GM19099 (cell line): ENCODE results near the gene DOCK4.

Source experiments
- POLR2A ChIP-seq: IDR thresholded peaks from 3 replicates; pipeline ENCODE4 v1.6.1; 2011; ENCODE audit warnings: low read depth; ENCODE audit not compliant: insufficient read length; ENCODE audit errors: extremely low read depth

Gene DOCK4

DNA sequence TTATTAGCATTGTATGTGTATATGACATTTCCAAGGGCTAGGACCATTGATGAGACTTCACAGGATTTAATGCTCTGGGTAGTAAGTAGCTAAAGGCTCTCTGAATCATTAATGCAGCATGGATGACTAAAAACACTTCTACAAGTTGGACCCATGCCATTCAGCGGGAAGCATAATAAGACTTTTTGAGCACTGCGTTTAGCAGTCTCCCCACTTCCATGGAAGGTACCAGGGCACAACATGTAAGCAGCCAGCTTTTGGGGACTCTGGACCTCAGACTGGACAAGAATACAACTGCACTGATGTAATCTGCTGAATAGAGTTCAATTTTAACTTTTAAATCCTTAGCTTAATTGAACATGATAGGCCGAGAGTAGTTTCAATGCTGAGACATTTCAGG, 452.2 kb downstream of the DOCK4 start:
- TF ChIP-seq POLR2A, result no peak

DNA sequence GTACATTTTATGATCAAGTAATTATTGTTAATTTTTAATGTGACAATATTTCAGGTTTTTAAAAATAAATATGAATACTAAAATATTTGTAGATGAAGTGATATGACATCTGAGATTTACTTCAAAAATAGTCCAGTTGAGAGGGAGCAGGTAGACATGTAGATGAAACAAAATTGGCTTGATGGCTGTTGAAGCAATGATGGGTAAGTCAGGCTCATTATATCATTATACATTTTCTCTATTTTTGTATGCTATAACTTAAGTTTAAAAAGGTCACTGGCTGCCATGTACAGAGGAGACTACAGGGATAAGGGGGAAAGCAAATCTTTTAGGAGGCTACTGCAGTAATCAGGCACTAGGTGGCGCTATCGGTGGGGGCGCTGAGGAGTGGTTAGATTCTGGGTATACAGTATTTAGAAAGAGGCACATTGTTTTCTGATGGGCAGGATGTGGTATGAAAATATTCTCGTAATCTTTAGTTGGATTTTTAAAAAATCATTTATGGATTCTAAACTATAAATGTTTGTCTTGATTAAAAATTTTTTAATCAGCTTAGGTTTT, 454.1 kb downstream of the DOCK4 start:
- TF ChIP-seq POLR2A, result no peak

DNA sequence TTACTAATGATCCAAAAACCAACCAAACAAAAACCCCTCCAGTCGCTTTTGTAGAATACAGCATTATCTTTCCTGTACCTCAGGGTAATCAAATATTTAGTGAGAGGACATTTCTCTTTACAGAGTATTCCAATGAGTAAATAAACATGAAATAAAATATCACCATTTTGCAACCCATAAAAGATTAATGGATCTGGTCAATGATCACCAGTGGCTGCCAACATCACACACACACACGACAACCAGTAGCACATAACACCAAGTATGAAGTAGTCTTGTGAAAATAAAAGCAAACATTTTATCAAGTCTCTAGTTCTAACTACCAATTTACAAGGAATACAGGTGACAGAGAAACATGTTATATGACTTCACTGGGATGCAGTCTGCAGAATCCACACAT, 455.3 kb downstream of the DOCK4 start:
- no peak for TF ChIP-seq POLR2A

DNA sequence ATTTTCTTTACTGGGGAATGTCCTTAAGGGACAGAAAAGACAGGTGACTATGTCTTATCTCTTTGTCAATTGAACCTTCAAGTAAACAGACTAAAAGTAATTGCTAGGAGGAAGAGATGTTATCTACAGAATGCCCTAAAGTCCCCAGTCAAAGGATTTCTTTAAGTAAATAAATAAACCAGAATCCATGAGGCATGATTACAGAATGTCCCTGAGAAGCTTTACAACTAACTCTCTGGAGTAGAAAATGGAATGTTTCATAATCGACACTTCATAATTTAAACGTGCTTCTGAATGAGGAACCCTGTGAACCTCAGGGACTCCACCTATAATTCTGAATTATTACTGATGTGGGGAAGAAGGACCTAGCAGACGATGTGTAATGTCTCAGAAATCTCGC, 456.0 kb downstream of the DOCK4 start:
- TF ChIP-seq POLR2A, result no peak

DNA sequence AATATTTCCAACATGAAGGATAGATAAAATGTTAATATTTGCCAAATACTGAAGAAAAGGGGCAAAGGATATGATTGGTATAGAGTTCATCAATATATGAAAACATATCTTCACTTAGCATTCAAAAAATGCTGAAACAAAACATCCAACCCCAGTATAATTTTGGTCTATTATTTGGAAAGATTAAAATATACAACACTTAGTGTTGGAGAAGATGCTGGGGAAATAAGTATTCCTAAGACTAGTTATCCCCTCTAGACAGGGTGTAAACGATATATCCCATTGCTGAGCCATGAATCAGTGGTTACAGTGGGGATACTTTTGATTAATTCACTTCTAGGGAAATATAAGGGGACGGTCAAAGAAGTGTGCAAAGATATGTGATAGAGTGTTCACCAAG, 456.6 kb downstream of the DOCK4 start:
- no peak for TF ChIP-seq POLR2A

DNA sequence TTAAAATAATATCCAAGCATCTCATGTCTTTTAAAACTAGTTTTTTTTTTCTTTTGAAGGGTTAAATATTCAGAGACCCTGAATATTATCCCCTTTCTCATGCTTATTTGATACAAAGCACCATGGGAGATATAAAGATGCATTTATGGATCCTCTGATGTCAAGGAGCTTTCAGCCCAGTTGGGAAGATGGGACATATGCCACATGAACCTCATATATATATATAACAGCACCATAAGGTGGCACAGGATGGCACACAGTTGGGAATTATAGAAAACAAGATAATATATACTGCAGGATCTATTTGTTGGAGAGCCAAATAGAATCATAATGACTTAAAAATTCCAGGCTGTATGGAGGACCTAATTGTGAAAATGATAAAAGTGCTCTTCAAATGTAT, 458.5 kb downstream of the DOCK4 start:
- TF ChIP-seq POLR2A, result no peak

DNA sequence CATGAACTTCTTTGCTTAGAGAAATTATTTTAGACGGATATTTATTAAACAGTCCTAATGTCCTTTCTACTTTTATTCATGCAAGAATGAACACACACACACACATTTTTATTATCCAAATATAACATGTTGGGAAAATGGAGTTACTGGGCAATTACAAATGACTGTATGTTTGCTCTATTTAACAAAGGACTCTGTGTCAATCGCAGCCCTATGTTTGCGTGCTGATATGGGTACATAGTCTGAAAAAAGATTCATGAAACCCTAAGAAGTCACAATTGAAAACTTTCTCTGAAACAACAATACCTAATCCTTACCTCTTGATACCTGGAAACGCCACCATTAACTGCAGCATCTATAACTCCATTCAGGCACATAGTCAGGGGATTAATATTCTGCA, 459.2 kb downstream of the DOCK4 start:
- TF ChIP-seq POLR2A, result no peak

DNA sequence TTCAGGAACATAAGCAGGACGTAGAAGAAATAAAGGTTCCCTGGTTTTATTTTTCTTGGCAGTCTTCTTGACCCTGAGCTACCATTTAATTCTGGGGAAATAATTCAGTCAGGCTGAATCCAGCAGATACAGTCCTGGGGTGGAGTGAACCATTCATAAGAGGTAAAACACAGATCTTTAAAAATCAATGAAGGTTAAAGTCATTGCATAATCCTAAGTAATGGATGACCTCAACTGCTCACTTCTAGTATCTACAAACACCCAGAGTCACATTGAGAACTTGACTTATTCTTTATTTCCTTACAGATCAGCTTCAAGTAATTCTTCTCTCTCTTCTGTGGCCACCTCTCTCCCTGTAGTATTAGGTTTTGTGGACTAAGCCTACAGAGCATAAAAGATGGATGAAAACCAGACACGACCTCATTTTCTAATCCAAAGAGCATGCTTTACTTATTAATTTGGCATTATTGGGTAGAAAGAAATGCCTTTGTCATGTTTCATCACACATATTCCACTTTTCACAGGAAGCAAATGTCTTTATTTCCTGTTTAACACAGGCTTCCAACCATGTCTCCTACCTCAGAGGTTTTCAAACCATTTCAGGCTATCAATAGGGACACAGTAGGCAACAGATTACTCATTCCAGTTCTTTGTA, 461.6 kb downstream of the DOCK4 start:
- TF ChIP-seq POLR2A, result no peak

DNA sequence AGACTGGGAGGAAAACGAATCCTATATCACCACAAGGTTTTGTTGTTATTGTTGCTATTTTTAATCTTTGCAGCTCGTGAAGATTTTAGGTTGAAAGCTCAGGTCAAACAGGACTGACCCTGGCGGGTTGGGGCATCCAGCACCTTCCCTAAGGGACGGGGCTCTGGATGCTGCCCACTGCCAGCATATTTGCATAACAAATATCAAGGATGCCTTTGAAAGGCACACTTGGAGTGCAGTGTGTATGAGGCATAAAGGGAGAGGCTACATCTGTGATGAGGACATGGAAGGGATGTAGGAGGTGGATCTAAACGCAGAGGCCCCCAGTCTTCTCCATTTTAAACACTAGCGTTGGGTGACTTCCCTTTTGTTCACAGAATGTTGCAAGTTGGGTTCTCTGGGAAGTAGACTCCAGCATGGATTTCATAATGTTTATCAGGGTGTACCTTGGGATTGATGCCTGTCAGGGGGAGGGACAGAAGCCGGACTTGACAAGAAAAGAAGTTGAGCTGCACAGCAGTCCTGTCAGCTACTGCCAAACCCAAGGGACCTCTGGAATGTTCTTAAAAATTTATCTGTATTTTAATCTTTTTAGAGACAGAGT, 462.9 kb downstream of the DOCK4 start:
- TF ChIP-seq POLR2A, result no peak

DNA sequence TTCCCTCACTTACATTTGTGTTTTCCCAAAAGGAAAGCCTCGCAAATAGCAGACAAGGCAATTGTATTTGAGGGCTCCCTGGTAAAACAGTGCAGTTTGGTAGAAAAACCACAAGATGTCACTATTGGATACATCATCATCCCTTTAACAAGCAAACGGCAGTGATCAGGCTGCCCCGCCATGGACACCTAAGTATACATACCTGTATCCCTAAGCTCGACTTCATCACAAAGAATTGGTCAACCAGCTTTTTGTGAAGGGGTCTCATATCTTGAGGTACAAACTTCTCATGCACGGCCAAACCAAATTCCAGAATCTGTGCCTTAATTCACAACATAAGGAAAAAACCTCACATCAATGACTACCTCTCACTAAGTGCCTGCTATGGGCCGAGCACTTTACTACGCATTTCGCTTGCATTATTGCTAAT, 464.4 kb downstream of the DOCK4 start:
- no peak for TF ChIP-seq POLR2A

DNA sequence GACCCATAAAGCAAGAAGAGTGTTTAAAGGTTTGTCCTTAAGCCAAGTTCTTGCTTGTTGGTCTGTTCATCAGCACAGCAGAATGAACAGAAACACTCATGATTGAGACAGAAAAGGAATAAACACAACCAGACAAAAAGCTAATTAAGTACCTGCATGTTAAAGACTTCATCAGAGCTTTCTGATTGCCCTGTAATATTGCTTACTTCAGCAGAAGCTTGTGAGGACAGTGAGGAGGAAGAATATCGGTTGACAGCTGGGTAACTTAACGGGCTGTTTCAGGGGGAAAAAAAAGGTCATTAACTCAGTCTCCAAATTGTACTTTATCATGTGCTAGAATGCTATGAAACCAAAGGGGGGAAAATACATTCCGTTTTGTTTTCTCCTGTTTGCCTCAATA, 465.3 kb downstream of the DOCK4 start:
- TF ChIP-seq POLR2A, result no peak

DNA sequence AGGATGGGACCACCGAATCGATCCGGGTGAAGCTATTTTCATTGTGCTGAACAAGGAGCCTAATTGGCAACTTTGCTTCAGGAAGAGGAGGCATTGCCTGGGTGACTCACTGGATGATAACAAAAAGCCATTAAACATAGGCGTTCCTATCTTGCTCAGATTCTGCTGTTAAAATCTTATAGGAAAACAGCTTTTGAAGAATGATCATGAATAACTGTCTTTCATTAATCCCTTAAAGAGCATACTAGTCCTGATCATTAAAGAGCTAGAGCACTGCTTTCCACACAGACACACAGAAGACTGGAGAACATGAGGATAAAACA, 469.7 kb downstream of the DOCK4 start:
- no peak for TF ChIP-seq POLR2A

DNA sequence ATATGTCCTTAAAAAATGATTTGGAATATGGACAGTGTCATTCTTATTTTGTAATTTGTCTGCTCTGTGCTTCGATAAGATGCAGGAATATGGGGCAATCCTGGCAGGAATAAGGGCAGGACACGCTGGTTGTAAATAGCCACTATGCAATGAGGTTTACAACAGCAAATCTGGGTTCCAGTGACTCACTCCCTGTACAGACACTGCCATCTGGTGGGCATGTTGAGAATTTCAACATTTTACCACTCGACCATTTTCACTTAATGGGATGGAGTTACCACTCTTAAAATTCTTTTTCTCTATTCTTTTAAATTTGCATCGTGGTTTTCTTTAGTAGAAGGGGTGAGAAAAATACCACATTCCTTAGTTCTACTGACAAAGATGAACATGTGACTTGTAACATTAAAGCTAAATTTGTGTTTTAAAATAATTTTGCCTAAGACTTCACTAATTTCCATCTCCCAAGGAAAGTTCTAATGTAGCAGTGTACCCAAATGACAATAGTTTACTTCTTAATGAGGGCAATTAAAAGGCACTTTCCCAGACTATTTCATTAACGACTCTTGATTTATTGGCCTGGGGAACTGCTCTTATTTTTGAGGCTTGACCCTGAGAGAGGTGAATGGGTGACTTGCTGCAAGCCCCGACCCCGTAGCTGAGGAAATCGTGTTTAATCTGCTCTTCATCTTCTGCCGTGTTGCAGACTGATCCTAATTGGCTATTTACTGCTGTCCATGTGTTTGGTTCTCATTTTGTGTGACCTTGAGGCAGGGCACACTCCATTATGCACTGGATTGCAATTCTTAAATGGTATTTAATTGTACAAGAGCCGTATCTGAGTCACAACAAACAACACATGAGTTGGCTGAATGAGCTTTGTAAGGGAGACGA, 470.3 kb downstream of the DOCK4 start:
- TF ChIP-seq POLR2A, result no peak

DNA sequence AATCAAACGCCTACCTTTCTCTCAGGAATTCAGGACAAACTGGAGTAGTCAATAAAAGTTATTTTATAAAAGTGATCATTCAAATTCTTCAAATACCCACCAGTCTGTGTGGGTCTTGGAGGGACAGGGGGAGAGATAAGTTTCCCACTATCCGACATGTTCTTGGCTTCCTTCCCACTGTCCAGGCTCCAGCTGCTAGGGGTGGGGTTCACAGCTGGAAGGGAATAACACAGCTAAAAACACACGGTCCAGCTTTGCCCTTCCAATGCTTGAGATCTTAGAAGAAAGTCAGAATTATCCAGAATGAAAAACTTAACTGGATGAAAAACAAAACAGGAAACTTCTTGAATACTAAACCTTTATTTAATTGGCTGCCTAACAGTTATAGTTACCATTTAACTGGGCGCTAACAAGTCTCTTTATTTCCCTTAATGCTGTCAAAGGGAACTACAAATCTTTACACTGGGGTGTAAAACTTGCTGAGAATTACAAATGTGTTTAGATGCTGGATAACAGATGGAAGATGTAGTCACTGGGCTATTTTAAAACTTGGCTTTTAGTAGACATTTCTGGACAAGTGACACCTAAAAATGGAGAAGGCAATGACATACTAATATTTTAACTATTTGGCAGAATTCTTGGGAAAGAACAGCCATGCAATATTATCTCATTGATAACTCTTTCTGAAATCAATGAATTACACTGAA, 471.1 kb downstream of the DOCK4 start:
- TF ChIP-seq POLR2A, result no peak

DNA sequence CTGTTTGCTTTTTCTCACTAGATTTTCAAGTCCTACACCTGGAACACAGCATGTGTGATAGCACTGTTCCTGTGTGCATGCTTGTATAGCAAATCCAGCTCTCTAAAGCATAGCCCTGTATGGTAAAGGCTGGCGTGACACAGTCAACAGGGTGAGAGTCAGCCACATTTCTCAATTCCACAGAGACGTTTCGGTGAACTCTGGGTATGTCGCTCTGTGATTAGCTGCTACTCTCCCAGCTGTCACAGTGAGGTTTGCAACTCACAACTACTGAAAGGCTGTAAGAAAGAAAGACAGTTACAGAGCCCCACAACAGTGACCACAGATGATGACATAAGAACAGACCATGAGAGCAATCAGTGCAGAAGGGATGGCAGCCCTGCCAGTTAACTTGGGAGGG, 473.3 kb downstream of the DOCK4 start:
- no peak for TF ChIP-seq POLR2A

DNA sequence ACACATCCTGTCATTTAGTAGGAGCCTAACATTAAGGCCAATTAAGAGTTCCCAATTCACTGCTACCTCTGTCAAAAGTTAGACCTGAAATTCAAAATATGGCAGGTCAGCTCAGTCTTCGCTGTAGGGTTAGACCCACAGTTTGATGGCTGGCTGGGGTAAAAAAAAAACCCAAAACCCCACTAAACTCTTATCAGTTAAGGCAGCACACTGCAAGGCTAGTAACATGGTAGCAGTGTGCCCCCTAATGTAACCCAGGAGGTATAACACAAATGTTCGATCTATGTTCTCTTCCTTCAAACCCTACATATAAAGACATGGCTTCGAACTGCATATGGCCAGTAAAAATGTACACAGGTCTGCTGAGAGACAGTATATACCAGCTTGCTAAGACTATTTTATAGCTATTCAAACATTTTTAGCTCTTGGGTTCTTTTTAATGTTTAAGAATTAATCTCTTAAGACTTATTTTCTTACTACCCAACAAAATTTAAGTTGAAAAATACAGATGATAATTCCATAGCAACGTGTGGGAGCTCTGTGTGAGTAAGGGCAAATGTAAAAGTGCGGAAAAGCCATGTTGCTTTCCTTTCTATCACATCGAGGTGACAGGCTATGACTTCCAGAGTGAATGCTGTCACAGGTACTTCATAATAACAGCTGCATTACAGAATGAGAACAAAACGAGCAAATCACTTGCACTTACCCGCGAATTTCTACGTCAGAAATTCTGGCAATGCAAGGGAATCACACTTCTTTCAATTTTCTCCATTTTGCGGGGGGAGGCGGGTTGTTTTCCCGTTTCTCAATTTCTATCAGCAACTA, 475.5 kb downstream of the DOCK4 start:
- TF ChIP-seq POLR2A, result no peak
